ENCODE measurements around the gene GRIN3A.
A peak's percentile ranks its signal among the peaks of the same experiment; 100 is the strongest.

Gene GRIN3A

GRCh38 chr9:101579711-101580545 lies 158.5 kb downstream of the GRIN3A start:
- DNase-seq: no peak

DNA sequence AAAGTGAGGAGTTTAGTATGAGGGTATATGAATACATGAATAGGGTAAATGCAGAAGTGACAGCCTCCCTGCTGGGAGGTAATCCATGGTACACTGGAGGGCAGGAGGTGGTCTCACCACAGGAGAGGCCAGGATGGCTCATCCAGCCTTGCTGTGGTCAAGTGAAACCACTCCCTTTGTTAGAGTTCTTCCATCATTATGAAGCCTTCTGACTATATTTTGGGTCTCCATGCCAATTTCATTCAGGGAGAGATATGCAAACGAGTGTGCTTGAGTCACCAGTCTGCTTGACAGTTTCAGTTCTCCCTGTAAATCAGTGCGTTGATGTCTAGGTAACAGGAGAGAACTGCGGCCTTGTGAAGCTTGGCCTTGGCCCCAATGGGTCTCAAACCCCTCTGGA lies 160.1 kb downstream of the GRIN3A start:
- no peak for DNase-seq

GRCh38 chr9:101574731-101575333 lies 163.6 kb downstream of the GRIN3A start:
- DNase-seq: peak in 1 of 51 donors; percentile 16

DNA sequence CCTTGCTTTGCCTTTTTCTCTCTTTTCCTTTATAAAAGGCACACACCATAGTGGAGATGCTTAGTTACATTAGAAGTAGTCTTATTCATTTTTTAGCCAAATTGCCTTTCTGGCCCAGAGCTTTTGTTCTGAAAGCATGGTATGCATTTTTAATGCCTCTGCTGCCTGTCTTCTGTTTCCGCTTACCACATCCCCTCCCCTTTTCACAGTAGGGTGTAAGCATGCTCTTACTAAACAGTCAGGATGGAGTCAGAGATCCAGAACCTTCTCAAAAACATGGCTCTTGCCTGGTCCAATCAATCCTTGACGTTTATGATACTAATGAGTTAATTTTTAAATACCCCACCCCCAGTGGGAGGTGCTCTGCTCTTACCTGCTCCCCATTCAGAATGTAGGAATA lies 166.1 kb downstream of the GRIN3A start:
- no peak for DNase-seq

DNA sequence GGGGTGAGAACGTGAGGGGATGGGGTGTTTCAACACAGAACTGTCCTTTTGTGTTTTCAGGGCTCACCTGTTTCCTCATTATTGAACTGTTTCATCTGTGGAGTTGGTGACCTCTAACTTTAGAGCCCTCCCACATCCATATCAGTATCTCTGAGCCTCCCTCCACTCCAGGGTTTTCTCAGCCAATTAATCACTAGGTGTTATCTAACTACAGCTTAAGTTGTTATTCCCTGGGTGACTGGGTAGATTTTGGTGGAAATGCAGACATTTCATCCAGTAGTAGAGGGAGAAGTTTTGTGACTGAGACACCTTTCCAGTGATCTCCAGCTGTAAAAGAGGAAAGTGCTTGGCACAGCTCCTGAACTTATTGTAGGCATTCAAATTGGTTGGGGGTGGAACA lies 167.3 kb downstream of the GRIN3A start:
- no peak for DNase-seq

- no peak for DNase-seq
Observed at GRCh38 chr9:101569741-101570501, 168.5 kb downstream of the GRIN3A start.

- no peak for DNase-seq
Observed at GRCh38 chr9:101567725-101568350, 170.6 kb downstream of the GRIN3A start.

GRCh38 chr9:101566904-101567724 lies 171.3 kb downstream of the GRIN3A start:
- no peak for DNase-seq

GRCh38 chr9:101564252-101564651 lies 174.2 kb downstream of the GRIN3A start:
- DNase-seq: no peak

- no peak for DNase-seq
Observed at GRCh38 chr9:101562966-101563365, 175.5 kb downstream of the GRIN3A start.

DNA sequence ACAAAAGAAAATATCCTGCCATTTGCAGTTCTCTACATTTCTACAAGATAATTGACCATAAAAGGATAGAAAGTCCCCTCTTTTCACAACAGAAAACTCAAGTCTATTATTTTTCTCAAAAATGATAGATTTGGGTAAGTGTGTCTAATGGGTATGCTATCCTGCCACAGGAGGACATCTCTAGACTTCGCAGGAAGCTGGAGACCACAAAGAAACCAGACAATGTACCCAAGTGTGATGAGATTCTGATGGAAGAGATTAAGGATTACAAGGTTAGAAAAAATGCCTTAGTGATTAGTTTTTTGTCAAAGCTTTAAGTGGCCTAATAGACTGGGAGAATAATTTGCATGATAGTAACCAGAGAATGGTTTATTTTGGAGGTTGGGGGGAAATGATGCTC lies 176.7 kb downstream of the GRIN3A start:
- no peak for DNase-seq

DNA sequence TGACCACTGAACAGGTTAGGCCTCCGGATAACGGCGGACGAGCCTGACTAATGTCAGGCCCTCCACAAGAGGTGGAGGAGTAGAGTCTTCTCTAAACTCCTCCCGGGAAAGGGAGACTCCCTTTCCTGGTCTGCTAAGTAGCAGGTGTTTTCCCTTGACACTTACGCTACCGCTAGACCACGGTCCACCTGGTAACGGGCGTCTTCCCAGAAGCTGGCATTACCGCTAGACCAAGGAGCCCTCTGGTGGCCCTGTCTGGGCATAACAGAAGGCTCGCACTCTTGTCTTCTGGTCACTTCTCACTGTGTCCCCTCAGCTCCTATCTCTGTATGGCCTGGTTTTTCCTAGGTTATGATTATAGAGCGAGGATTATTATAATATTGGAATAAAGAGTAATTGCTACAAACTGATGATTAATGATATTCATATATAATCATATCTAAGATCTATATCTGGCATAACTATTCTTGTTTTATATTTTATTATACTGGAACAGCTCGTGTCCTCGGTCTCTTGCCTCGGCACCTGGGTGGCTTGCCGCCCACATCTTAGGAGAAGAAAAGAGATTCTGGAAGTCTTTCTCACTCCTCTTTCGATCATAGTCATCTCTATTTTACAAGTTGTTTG lies 188.9 kb downstream of the GRIN3A start:
- peak in 1 of 51 donors; percentile 7 for DNase-seq

DNA sequence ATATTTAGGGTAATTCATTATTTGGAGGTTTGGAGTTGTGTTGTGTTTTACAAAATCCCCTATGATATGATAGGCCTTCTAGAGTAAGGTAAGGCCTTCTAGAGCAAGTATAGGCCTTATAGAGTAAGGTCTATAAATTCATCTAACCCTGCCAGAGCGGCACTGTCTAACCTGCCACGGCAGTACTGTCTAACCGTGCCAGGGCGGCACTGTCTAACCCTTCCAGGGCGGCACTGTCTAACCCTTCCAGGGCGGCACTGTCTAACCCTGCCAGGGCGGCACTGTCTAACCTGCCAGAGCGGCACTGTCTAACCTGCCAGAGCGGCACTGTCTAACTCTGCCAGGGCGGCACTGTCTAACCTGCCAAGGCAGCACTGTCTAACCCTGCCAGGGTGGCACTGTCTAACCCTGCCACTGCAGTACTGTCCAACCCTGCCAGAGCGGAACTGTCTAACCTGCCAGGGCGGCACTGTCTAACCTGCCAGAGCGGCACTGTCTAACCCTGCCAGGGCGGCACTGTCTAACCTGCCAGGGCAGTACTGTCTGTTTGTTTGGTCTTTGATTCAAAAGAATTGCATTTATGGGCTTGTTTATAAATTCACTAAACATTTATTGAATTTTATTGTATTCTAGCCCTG lies 195.2 kb downstream of the GRIN3A start:
- no peak for DNase-seq

DNA sequence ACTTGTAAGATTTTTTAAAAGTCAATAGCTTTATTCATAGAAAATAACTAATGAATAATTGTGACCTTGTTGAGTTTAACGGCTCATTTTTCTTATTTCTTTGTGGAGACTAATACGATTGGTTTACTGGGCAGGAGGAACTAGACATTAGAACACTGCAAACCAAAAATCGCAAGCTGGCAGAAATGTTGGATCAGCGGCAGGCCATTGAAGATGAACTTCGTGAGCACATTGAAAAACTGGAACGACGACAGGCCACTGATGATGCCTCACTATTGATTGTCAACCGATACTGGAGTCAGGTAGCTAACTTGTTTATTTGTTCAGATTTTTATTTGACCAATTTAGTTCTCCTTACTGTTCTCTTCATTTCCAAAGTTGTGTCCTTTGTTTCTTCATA lies 198.4 kb downstream of the GRIN3A start:
- no peak for DNase-seq

DNA sequence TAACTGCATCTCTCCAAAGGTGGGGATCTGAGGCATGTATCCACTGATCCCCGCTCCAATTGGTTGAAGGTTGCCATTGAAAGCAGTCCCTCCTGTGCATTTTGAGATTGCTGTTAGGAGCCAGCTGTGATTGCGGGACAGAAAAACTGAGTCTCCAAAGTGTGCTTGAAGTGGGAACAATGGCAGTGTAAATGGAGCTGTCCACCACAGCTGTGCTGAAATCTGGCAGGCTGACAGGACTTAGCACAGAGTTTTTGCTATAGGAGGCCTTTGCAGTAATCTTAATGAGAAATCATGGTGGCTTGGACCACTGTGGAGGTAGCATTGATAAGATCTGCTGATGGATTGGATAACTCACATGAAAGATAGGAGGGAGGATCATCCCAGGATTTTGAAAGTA lies 201.5 kb downstream of the GRIN3A start:
- DNase-seq: peak in 1 of 51 donors; percentile 5

DNA sequence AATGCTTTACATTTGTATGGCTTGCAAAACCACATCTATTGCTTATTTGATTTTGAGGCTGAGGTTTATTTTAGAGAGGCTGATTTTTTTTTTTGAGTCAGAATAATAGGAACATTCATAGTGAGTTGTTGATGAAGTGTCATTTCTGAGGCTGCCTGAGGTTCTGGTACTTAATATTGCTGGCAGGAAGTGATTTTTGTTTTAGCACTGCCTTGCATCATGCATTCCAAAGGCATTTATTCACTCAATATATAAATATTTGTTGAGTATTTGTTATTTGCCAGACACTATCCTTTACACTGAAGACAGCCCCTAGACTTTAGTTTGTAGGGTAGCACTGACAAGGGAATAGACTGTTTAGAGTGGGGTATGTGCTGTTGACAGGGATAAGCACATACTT lies 202.1 kb downstream of the GRIN3A start:
- no peak for DNase-seq

GRCh38 chr9:101533334-101534204 lies 204.9 kb downstream of the GRIN3A start, which contains the start of gene RNF20:
RNF20 (plus strand) TSS chr9:101533853; CDS start chr9:101535424, 1,571 bp downstream.
- peak; percentile 86 to 100 (median 98) for DNase-seq

GRCh38 chr9:101530076-101530711 lies 208.3 kb downstream of the GRIN3A start:
- DNase-seq: peak in 42 of 51 donors; percentile 1 to 76 (median 40)

Measured in hypothalamus (tissue), 51 donors.